OCI-LY3 (cell line): ENCODE data around the gene MLF2.

ENCODE experiments used
- CTCF ChIP-seq: fragments of 200-600, 300-600 bp; sonication (generic); IDR thresholded peaks from 2 replicates; pipeline ENCODE4 v1.5.1; 2014; ENCODE audit warnings: antibody characterized with exemption, low read length, low read depth
- EZH2phosphoT487 ChIP-seq: fragments of 200-600 bp; shearing (Covaris generic); IDR thresholded peaks from 2 replicates; pipeline ENCODE4 v1.6.1; 2018; ENCODE audit warnings: antibody characterized with exemption, mixed run types, low read depth

- TF ChIP-seq CTCF (no peak), EZH2phosphoT487 (no peak)
Observed at GRCh38 chr12:6777386-6777785, 24.4 kb upstream of the MLF2 start.
